ENCODE results near the gene STARD3NL.

Gene STARD3NL

GRCh38 chr7:38274486-38274885 is 96.4 kb downstream of the STARD3NL start:
- no peak overlapping the region for H3K4me3 ChIP-seq (ENCODE audit: low read depth, low read length)
- TF ChIP-seq, protein P1, sequence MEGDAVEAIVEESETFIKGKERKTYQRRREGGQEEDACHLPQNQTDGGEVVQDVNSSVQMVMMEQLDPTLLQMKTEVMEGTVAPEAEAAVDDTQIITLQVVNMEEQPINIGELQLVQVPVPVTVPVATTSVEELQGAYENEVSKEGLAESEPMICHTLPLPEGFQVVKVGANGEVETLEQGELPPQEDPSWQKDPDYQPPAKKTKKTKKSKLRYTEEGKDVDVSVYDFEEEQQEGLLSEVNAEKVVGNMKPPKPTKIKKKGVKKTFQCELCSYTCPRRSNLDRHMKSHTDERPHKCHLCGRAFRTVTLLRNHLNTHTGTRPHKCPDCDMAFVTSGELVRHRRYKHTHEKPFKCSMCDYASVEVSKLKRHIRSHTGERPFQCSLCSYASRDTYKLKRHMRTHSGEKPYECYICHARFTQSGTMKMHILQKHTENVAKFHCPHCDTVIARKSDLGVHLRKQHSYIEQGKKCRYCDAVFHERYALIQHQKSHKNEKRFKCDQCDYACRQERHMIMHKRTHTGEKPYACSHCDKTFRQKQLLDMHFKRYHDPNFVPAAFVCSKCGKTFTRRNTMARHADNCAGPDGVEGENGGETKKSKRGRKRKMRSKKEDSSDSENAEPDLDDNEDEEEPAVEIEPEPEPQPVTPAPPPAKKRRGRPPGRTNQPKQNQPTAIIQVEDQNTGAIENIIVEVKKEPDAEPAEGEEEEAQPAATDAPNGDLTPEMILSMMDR (IDR thresholded peaks at IDR 0.05; ENCODE audit: low read depth, low read length, missing control alignments), result no peak
- DNase-seq (ENCODE audit: low read depth), result no peak

DNA sequence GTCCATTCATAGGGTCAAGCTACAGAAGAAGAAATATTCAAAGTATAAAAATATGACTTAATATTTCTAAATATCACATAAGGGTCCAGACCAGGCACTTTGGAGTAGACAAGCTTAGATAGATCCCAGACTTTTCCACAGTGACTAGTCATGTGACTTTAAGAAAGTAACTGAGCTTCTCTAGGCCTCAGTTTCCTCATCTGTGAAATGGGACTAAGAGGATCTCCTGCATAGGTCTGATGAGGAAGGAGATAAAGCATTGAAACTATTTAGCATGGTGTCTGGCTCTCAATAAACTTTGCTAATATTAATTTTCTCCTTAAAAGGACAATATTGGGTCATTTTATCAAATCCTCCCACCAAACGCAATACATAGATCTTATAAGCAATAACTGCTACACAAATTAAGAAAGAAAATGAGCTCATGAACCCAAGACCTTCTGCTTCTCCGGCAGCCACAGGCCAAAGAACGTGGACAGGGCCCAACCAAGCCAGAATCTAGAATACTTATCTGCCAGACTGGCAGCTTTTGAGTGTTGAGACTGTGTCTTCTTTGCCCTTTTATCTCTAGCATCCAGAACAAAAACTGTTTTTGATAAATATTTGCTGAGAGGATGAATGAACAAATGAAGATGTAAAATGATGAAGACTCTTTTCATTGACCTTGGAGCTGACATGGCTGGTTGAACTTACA is 97.0 kb downstream of the STARD3NL start:
- TF ChIP-seq, protein P1 (IDR thresholded peaks at IDR 0.05; ENCODE audit: low read depth, low read length, missing control alignments), result no peak
- DNase-seq (ENCODE audit: low read depth), result no peak
- H3K4me3 ChIP-seq (ENCODE audit: low read depth, low read length), result no peak overlapping the region

DNA sequence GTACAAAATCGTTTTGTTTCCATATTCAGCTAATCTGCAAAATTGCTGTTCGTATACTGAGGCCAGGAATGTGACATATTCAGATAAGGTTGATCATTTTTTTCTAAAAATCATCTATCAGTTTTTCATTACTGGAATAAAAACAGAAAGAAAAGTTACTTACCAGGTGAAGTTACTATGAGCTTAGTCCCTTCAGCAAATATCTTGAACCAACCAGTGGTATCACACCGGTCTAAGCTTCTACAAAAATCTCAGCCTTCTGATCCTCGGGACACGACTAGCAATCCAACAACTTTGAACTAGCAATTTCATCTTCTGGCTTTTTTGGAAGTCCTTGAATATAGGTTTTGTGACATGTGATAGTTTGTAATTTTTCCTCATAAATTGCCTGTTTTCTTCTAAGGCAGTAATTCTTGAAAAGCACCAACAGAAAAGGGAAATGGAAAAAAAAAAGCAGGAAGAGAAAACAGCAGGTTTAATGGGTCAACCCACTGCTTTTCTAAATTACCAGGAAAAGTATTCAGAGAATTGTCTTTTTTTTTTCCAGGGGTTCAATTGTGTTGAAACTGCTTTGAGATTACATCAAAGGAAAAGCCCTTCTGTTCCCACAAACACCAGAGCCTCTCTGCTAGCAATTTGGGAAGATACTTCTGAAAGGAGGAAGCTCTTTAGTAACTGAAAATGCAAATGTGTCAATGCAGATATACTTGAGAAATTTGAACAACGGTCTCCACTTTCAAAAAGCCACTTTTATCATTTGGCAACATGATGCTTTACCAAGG is 98.2 kb downstream of the STARD3NL start:
- no peak overlapping the region for H3K4me3 ChIP-seq (ENCODE audit: low read depth, low read length)
- TF ChIP-seq, protein P1 (IDR thresholded peaks at IDR 0.05; ENCODE audit: low read depth, low read length, missing control alignments), result no peak
- DNase-seq (ENCODE audit: low read depth), result no peak

DNA sequence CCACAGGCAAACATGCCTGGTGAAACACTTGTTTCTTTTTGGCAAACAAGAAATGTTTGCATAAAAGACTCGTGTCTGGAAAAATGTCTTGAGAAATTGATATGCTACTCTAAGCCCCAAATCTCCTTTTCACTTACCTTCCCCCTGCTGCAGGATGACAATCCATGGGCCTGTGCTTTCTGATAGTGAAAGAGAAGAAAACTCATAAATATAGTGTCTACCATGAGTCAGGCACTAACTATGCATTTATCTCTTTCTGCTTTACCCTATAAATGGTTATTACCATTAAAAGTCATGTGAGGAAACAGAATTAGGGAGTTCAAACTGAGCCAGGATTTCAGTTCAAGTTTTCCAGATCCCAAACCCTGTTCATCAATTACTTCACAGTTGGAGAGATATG is 102.0 kb downstream of the STARD3NL start:
- TF ChIP-seq, protein P1 (IDR thresholded peaks at IDR 0.05; ENCODE audit: low read depth, low read length, missing control alignments), result no peak
- no peak for DNase-seq (ENCODE audit: low read depth)
- no peak overlapping the region for H3K4me3 ChIP-seq (ENCODE audit: low read depth, low read length)
